ENCODE data around the gene PDE9A. TPM values are rescaled to one million over a fixed set of nuclear protein-coding genes. Genes with fewer than 3 reads are reported as not detected.
"Not testable (repeated sequence)": the region's sequence is repeated elsewhere in the genome, so short reads cannot be mapped to it uniquely, and the experiment has no call there.

Gene PDE9A
- polyA plus RNA-seq, 2 of the 4 experiments (the other 2 are of a cell fraction): 1.3 to 3.1 TPM

- FAIRE-seq (no peak), DNase-seq (ENCODE audit: low read depth in 1 of 2, low spot score in 1 of 2) (peak; percentile 25 to 50), ATAC-seq (peak; percentile 77 to 81)
- no peaks in the 10 kb centered on the region for H3K9me3 ChIP-seq
- ChIA-PET CTCF (no interaction called here), POLR2A (no interaction called here)
- no peak overlapping the region for H3K4me3 ChIP-seq
- peaks cover 6% of the 10 kb centered on the region; the same call in 1 of the 3 replicates for H3K4me1 ChIP-seq
- TF ChIP-seq CHD2 (IDR thresholded peaks at IDR 0.05; ENCODE audit: low read length, partially characterized antibody) (no peak), CEBPB (IDR thresholded peaks at IDR 0.05) (peak; percentile 63 to 82; a peak in 3 of 4 replicates), FOSB (CRISPR knock-in tag; IDR thresholded peaks at IDR 0.05) (no peak)
- H3K4me2 ChIP-seq: peak overlapping the region; percentile 55
- WGBS (ENCODE audit: missing lambda C conversion rate): 0% methylated on average over 5 of the region's 14 CpGs
- H3K27ac ChIP-seq: no peak overlapping the region
Observed at GRCh38 chr21:42614811-42615351, 38.5 kb upstream of the PDE9A start.

GRCh38 chr21:42615377-42615776, 38.0 kb upstream of the PDE9A start:
- H3K4me1 ChIP-seq; H3K27ac ChIP-seq; DNase-seq (ENCODE audit: low read depth in 1 of 2, low spot score in 1 of 2); ATAC-seq; H3K4me3 ChIP-seq; CTCF ChIA-PET; FAIRE-seq; POLR2A ChIA-PET; H3K9me3 ChIP-seq: not testable (repeated sequence)
- WGBS (ENCODE audit: missing lambda C conversion rate): 41% methylated on average over 5 of the region's 5 CpGs
- H3K4me2 ChIP-seq: peak overlapping the region; percentile 55

- no peak for TF ChIP-seq RNF2 (IDR thresholded peaks at IDR 0.05; ENCODE audit: borderline replicate concordance, low read depth)
- no peak for TF ChIP-seq ZSCAN20 (CRISPR knock-in tag; IDR thresholded peaks at IDR 0.05)
- TF ChIP-seq MYC (IDR thresholded peaks at IDR 0.05; ENCODE audit: borderline replicate concordance, low read length): no peak
- TF ChIP-seq CBX8 (IDR thresholded peaks at IDR 0.05): no peak
- no peak for TF ChIP-seq EP300 (IDR thresholded peaks at IDR 0.05)
- no peak for TF ChIP-seq FOSL2 (IDR thresholded peaks at IDR 0.05)
- no peak for TF ChIP-seq FOSL2 (CRISPR knock-in tag; IDR thresholded peaks at IDR 0.05)
- TF ChIP-seq JUN (IDR thresholded peaks at IDR 0.05): no peak
- TF ChIP-seq E2F6 (IDR thresholded peaks at IDR 0.05; ENCODE audit: borderline replicate concordance, low read depth): no peak
- no peak for TF ChIP-seq CEBPB (IDR thresholded peaks at IDR 0.05)
- TF ChIP-seq NFE2L2 (conservative IDR thresholded peaks at IDR 0.05; ENCODE audit: low read length): no peak
- TF ChIP-seq CHD2 (IDR thresholded peaks at IDR 0.05; ENCODE audit: low read length, partially characterized antibody): no peak
- no peak for TF ChIP-seq ZC3H11A (IDR thresholded peaks at IDR 0.05)
- TF ChIP-seq BHLHE40 (IDR thresholded peaks at IDR 0.05; ENCODE audit: low read depth, low read length): no peak
- TF ChIP-seq KDM5A (IDR thresholded peaks at IDR 0.05): no peak
- TF ChIP-seq RCOR1 (IDR thresholded peaks at IDR 0.05; ENCODE audit: low read depth, low read length): no peak
- TF ChIP-seq GATA3 (IDR thresholded peaks at IDR 0.05; ENCODE audit: borderline replicate concordance): no peak
- no peak for TF ChIP-seq EHMT2 (IDR thresholded peaks at IDR 0.05; ENCODE audit: low read depth)
- no peak overlapping the region for H3K4me2 ChIP-seq
- no peak for ATAC-seq
- FAIRE-seq: no peak
- no peak overlapping the region for H3K4me3 ChIP-seq
- POLR2A ChIA-PET: no interaction called here
- H3K4me1 ChIP-seq: peaks cover 6% of the 10 kb centered on the region; the same call in 1 of the 3 replicates
- CTCF ChIA-PET: no interaction called here
- DNase-seq (ENCODE audit: low read depth in 1 of 2, low spot score in 1 of 2): no peak
- H3K9me3 ChIP-seq: no peaks in the 10 kb centered on the region
- 36% methylated on average over 3 of the region's 3 CpGs for WGBS (ENCODE audit: missing lambda C conversion rate)
- no peak overlapping the region for H3K27ac ChIP-seq
Observed at GRCh38 chr21:42615924-42616323, 37.5 kb upstream of the PDE9A start.

- no peak overlapping the region for H3K4me2 ChIP-seq
Observed at GRCh38 chr21:42616446-42616845, 37.0 kb upstream of the PDE9A start.

More at GRCh38 chr21:42616446-42616845, 37.0 kb upstream of the PDE9A start:
- FAIRE-seq: no peak
- Histone ChIP-seq H3K9me3 (no peaks in the 10 kb centered on the region), H3K4me1 (peaks cover 6% of the 10 kb centered on the region; the same call in 1 of the 3 replicates), H3K4me3 (no peak overlapping the region), H3K27ac (no peak overlapping the region)
- ChIA-PET POLR2A (no interaction called here), CTCF (no interaction called here)
- ATAC-seq: no peak
- TF ChIP-seq CHD4 (IDR thresholded peaks at IDR 0.05; ENCODE audit: borderline replicate concordance) (no peak), FOSB (CRISPR knock-in tag; IDR thresholded peaks at IDR 0.05) (no peak), RNF2 (IDR thresholded peaks at IDR 0.05; ENCODE audit: borderline replicate concordance, low read depth) (no peak), JUNB (IDR thresholded peaks at IDR 0.05) (no peak), KDM5A (IDR thresholded peaks at IDR 0.05) (no peak), JUN (IDR thresholded peaks at IDR 0.05) (no peak), ZSCAN20 (CRISPR knock-in tag; IDR thresholded peaks at IDR 0.05) (no peak), MAX (IDR thresholded peaks at IDR 0.05) (no peak), RAD21 (conservative IDR thresholded peaks at IDR 0.05 in 1 of 2, IDR thresholded peaks at IDR 0.05 in 1 of 2) (no peak), BCL3 (IDR thresholded peaks at IDR 0.05) (no peak), FOXS1 (CRISPR knock-in tag; IDR thresholded peaks at IDR 0.05) (no peak), E2F6 (IDR thresholded peaks at IDR 0.05; ENCODE audit: borderline replicate concordance, low read depth) (no peak)
- WGBS (ENCODE audit: missing lambda C conversion rate): 15% methylated on average over 18 of the region's 18 CpGs
- no peak for DNase-seq (ENCODE audit: low read depth in 1 of 2, low spot score in 1 of 2)

All from A549 (cell line).